Mesendoderm (in vitro differentiated cells): ENCODE results near the gene RXFP1.

Source experiments
- DNase-seq: peaks from one replicate; pipeline ENCODE4 v3.0.0; 2013
- H2AK5ac ChIP-seq: 2 replicates; pipeline ENCODE4 v1.6.1; 2013; ENCODE audit warnings: low read length, inconsistent platforms
- H2BK120ac ChIP-seq: 2 replicates; pipeline ENCODE4 v1.6.1; 2013; ENCODE audit warnings: low read depth, mild to moderate bottlenecking, low read length, moderate library complexity, mixed read lengths
- H2BK15ac ChIP-seq: replicated peaks from 2 replicates; pipeline ENCODE4 v1.6.1; 2013; ENCODE audit warnings: low read depth, mild to moderate bottlenecking, moderate library complexity
- H2BK5ac ChIP-seq: 2 replicates; pipeline ENCODE4 v1.6.1; 2013; ENCODE audit warnings: low read length, inconsistent platforms
- H3K18ac ChIP-seq: 2 replicates; pipeline ENCODE4 v1.6.1; 2013; ENCODE audit warnings: mild to moderate bottlenecking, low read length, mixed read lengths
- H3K23ac ChIP-seq: one replicate; pipeline ENCODE4 v1.6.1; 2013; ENCODE audit warnings: low read length
- H3K27ac ChIP-seq: 2 replicates; pipeline ENCODE4 v1.5.1; 2013; ENCODE audit warnings: low read depth, mild to moderate bottlenecking, inconsistent platforms, low read length, moderate library complexity
- H3K27me3 ChIP-seq: 2 replicates; pipeline ENCODE4 v1.6.1; 2013; ENCODE audit warnings: low read length, control low read depth, mild to moderate bottlenecking, inconsistent platforms; ENCODE audit not compliant: insufficient read depth, poor library complexity
- H3K36me3 ChIP-seq: 2 replicates; pipeline ENCODE4 v1.6.1; 2013; ENCODE audit warnings: low read length, inconsistent platforms; ENCODE audit not compliant: control insufficient read depth, insufficient read depth
- H3K4ac ChIP-seq: one replicate; pipeline ENCODE4 v1.6.1; 2013; ENCODE audit warnings: low read depth, mild to moderate bottlenecking, low read length, moderate library complexity
- H3K4me1 ChIP-seq: 2 replicates; pipeline ENCODE4 v1.6.1; 2013; ENCODE audit warnings: low read depth, low read length, inconsistent platforms; ENCODE audit not compliant: control insufficient read depth
- H3K4me2 ChIP-seq: 2 replicates; pipeline ENCODE4 v1.6.1; 2013; ENCODE audit warnings: low read length
- H3K4me3 ChIP-seq: 2 replicates; pipeline ENCODE4 v1.5.1; 2013; ENCODE audit warnings: mild to moderate bottlenecking, low read length
- H3K56ac ChIP-seq: one replicate; pipeline ENCODE4 v1.6.1; 2013; ENCODE audit warnings: low read length
- H3K79me1 ChIP-seq: 2 replicates; pipeline ENCODE4 v1.6.1; 2013; ENCODE audit warnings: low read length, inconsistent platforms
- H3K79me2 ChIP-seq: 2 replicates; pipeline ENCODE4 v1.6.1; 2013; ENCODE audit warnings: mild to moderate bottlenecking, low read length; ENCODE audit not compliant: control insufficient read depth, insufficient read depth
- H3K9ac ChIP-seq: 2 replicates; pipeline ENCODE4 v1.6.1; 2013; ENCODE audit warnings: low read length, inconsistent platforms
- H4K5ac ChIP-seq: one replicate; pipeline ENCODE4 v1.6.1; 2013; ENCODE audit warnings: low read length
- H4K8ac ChIP-seq: one replicate; pipeline ENCODE4 v1.6.1; 2013; ENCODE audit warnings: low read depth, mild to moderate bottlenecking, control low read depth, low read length, moderate library complexity
- WGBS: extraction: QIAGEN DNeasy Blood & Tissue Kit; methylation state at CpG from one replicate; pipeline ENCODE4 v1.1.7; 2013; ENCODE audit warnings: low lambda C conversion rate, missing lambda C conversion rate; ENCODE audit not compliant: insufficient coverage; ENCODE audit errors: extremely low coverage; 5-methylcytosine and 5-hydroxymethylcytosine counted together

Gene RXFP1

GRCh38 chr4:158578476-158578875 lies 56.8 kb downstream of the RXFP1 start:
- no peaks in the 10 kb centered on the region for H3K4me1 ChIP-seq
- H2BK15ac ChIP-seq = no peak overlapping the region
- H3K9ac ChIP-seq = no peak overlapping the region
- H3K56ac ChIP-seq = no peak overlapping the region
- WGBS = no CpG with 5 or more reads among the region's 1 CpG
- H3K4ac ChIP-seq = no peak overlapping the region
- no peak overlapping the region for H2BK120ac ChIP-seq
- H3K27me3 ChIP-seq = no peaks in the 10 kb centered on the region
- no peak overlapping the region for H3K18ac ChIP-seq
- no peak overlapping the region for H2BK5ac ChIP-seq
- no peaks in the 10 kb centered on the region for H3K36me3 ChIP-seq
- no peak overlapping the region for H2AK5ac ChIP-seq
- no peak overlapping the region for H4K5ac ChIP-seq
- no peak overlapping the region for H3K27ac ChIP-seq
- H3K4me3 ChIP-seq = no peak overlapping the region
- no peaks in the 10 kb centered on the region for H3K79me1 ChIP-seq
- peak; percentile 49 for DNase-seq
- H3K79me2 ChIP-seq = no peaks in the 10 kb centered on the region
- no peak overlapping the region for H3K23ac ChIP-seq
- H3K4me2 ChIP-seq = no peak overlapping the region
- no peak overlapping the region for H4K8ac ChIP-seq

GRCh38 chr4:158580064-158580463 lies 58.4 kb downstream of the RXFP1 start:
- H3K4me2 ChIP-seq = no peak overlapping the region
- no peaks in the 10 kb centered on the region for H3K27me3 ChIP-seq
- H4K5ac ChIP-seq = no peak overlapping the region
- H3K79me2 ChIP-seq = no peaks in the 10 kb centered on the region
- H3K23ac ChIP-seq = no peak overlapping the region
- no peaks in the 10 kb centered on the region for H3K36me3 ChIP-seq
- WGBS = no CpG with 5 or more reads among the region's 1 CpG
- no peak overlapping the region for H4K8ac ChIP-seq
- no peak overlapping the region for H2BK15ac ChIP-seq
- no peak overlapping the region for H3K4ac ChIP-seq
- no peak overlapping the region for H3K56ac ChIP-seq
- H2BK120ac ChIP-seq = no peak overlapping the region
- peak; percentile 62 for DNase-seq
- H2AK5ac ChIP-seq = no peak overlapping the region
- H3K4me1 ChIP-seq = no peaks in the 10 kb centered on the region
- no peak overlapping the region for H3K27ac ChIP-seq
- no peak overlapping the region for H3K4me3 ChIP-seq
- H3K9ac ChIP-seq = no peak overlapping the region
- H3K18ac ChIP-seq = no peak overlapping the region
- H3K79me1 ChIP-seq = no peaks in the 10 kb centered on the region
- no peak overlapping the region for H2BK5ac ChIP-seq

GRCh38 chr4:158581161-158581560 lies 59.5 kb downstream of the RXFP1 start:
- Histone ChIP-seq H2BK15ac (no peak overlapping the region), H3K4me3 (no peak overlapping the region), H3K9ac (no peak overlapping the region), H3K56ac (no peak overlapping the region), H3K23ac (no peak overlapping the region), H3K27me3 (no peaks in the 10 kb centered on the region), H3K4me1 (no peaks in the 10 kb centered on the region), H3K27ac (no peak overlapping the region), H3K36me3 (no peaks in the 10 kb centered on the region), H3K4me2 (no peak overlapping the region), H3K79me2 (no peaks in the 10 kb centered on the region), H3K79me1 (no peaks in the 10 kb centered on the region), H2BK120ac (no peak overlapping the region), H2AK5ac (no peak overlapping the region), H2BK5ac (no peak overlapping the region), H3K18ac (no peak overlapping the region), H4K5ac (no peak overlapping the region), H3K4ac (no peak overlapping the region), H4K8ac (no peak overlapping the region)
- no peak for DNase-seq

- H3K4me1 ChIP-seq = no peaks in the 10 kb centered on the region
- H3K79me2 ChIP-seq = no peaks in the 10 kb centered on the region
- no peak overlapping the region for H3K18ac ChIP-seq
- no peak overlapping the region for H3K9ac ChIP-seq
- H3K23ac ChIP-seq = no peak overlapping the region
- H3K4me2 ChIP-seq = no peak overlapping the region
- no peak overlapping the region for H2AK5ac ChIP-seq
- no peaks in the 10 kb centered on the region for H3K79me1 ChIP-seq
- H4K5ac ChIP-seq = no peak overlapping the region
- no peak overlapping the region for H3K4me3 ChIP-seq
- H3K4ac ChIP-seq = no peak overlapping the region
- H3K36me3 ChIP-seq = no peaks in the 10 kb centered on the region
- DNase-seq = no peak
- H2BK120ac ChIP-seq = no peak overlapping the region
- H3K27ac ChIP-seq = no peak overlapping the region
- H2BK15ac ChIP-seq = no peak overlapping the region
- H3K27me3 ChIP-seq = no peaks in the 10 kb centered on the region
- H4K8ac ChIP-seq = no peak overlapping the region
- no peak overlapping the region for H2BK5ac ChIP-seq
- no peak overlapping the region for H3K56ac ChIP-seq
- WGBS = no CpG with 5 or more reads among the region's 4 CpGs
Measured at GRCh38 chr4:158586881-158587280, 65.2 kb downstream of the RXFP1 start.

GRCh38 chr4:158588285-158588684 lies 66.6 kb downstream of the RXFP1 start:
- H3K79me2 ChIP-seq = no peaks in the 10 kb centered on the region
- H2BK120ac ChIP-seq = no peak overlapping the region
- H4K5ac ChIP-seq = no peak overlapping the region
- H3K4me3 ChIP-seq = no peak overlapping the region
- DNase-seq = no peak
- H4K8ac ChIP-seq = no peak overlapping the region
- H3K56ac ChIP-seq = no peak overlapping the region
- H3K27me3 ChIP-seq = no peaks in the 10 kb centered on the region
- H3K18ac ChIP-seq = no peak overlapping the region
- no peaks in the 10 kb centered on the region for H3K79me1 ChIP-seq
- H2BK15ac ChIP-seq = no peak overlapping the region
- H3K4ac ChIP-seq = no peak overlapping the region
- H3K4me1 ChIP-seq = no peaks in the 10 kb centered on the region
- H3K4me2 ChIP-seq = no peak overlapping the region
- H3K27ac ChIP-seq = no peak overlapping the region
- H2AK5ac ChIP-seq = no peak overlapping the region
- no peaks in the 10 kb centered on the region for H3K36me3 ChIP-seq
- no peak overlapping the region for H3K23ac ChIP-seq
- H3K9ac ChIP-seq = no peak overlapping the region
- no peak overlapping the region for H2BK5ac ChIP-seq
- WGBS = no CpG with 5 or more reads among the region's 6 CpGs

- no peaks in the 10 kb centered on the region for H3K4me1 ChIP-seq
- H2BK5ac ChIP-seq = no peak overlapping the region
- no CpG with 5 or more reads among the region's 5 CpGs for WGBS
- H3K23ac ChIP-seq = no peak overlapping the region
- H3K4ac ChIP-seq = no peak overlapping the region
- no peak overlapping the region for H3K27ac ChIP-seq
- H2AK5ac ChIP-seq = no peak overlapping the region
- no peak overlapping the region for H2BK120ac ChIP-seq
- H3K36me3 ChIP-seq = no peaks in the 10 kb centered on the region
- no peak overlapping the region for H3K18ac ChIP-seq
- H2BK15ac ChIP-seq = no peak overlapping the region
- no peaks in the 10 kb centered on the region for H3K79me2 ChIP-seq
- H3K56ac ChIP-seq = no peak overlapping the region
- no peak overlapping the region for H3K9ac ChIP-seq
- H3K27me3 ChIP-seq = no peaks in the 10 kb centered on the region
- H3K4me3 ChIP-seq = no peak overlapping the region
- H4K8ac ChIP-seq = no peak overlapping the region
- H3K79me1 ChIP-seq = no peaks in the 10 kb centered on the region
- no peak overlapping the region for H4K5ac ChIP-seq
- H3K4me2 ChIP-seq = no peak overlapping the region
- no peak for DNase-seq
Measured at GRCh38 chr4:158588777-158589176, 67.1 kb downstream of the RXFP1 start.
